Endodermal cell (in vitro differentiated cells): ENCODE results near the gene SECISBP2L. TPM values are rescaled to one million over a fixed set of nuclear protein-coding genes. Genes with fewer than 3 reads are reported as not detected.

ENCODE experiments used
- DNase-seq: peaks from one replicate; pipeline ENCODE4 v3.0.0-alpha.2; 2017
- H3K27ac ChIP-seq: 2 replicates; pipeline ENCODE4 v1.5.1; 2013; ENCODE audit warnings: mild to moderate bottlenecking, low read depth, low read length, moderate library complexity
- H3K27me3 ChIP-seq: 2 replicates; pipeline ENCODE4 v1.6.1; 2013; ENCODE audit warnings: mild to moderate bottlenecking, low read length, moderate library complexity; ENCODE audit not compliant: insufficient read depth, control insufficient read depth, poor library complexity, severe bottlenecking
- H3K36me3 ChIP-seq: 2 replicates; pipeline ENCODE4 v1.7.0; 2013; ENCODE audit warnings: mild to moderate bottlenecking, low read length, moderate library complexity; ENCODE audit not compliant: control insufficient read depth, insufficient read depth
- H3K4me1 ChIP-seq: one replicate; pipeline ENCODE4 v1.7.0; 2013; ENCODE audit warnings: low read length; ENCODE audit not compliant: control insufficient read depth, insufficient read depth
- H3K4me3 ChIP-seq: 2 replicates; pipeline ENCODE4 v1.5.1; 2013; ENCODE audit warnings: mild to moderate bottlenecking, low read length, moderate library complexity
- H3K9ac ChIP-seq: 2 replicates; pipeline ENCODE4 v1.6.1; 2013; ENCODE audit warnings: mild to moderate bottlenecking, low read length, moderate library complexity; ENCODE audit not compliant: poor library complexity, severe bottlenecking; ENCODE audit errors: extremely low read depth
- H3K9me3 ChIP-seq: 2 replicates; pipeline ENCODE4 v1.6.1; 2013; ENCODE audit warnings: mild to moderate bottlenecking, low read length, moderate library complexity; ENCODE audit not compliant: control insufficient read depth
- H3K27ac Mint-ChIP-seq: 2 replicates; pipeline ENCODE4 v1.8.0; 2020; ENCODE audit warnings: mixed read lengths
- H3K27me3 Mint-ChIP-seq: 2 replicates; pipeline ENCODE4 v1.8.0; 2021; ENCODE audit warnings: mild to moderate bottlenecking, mixed read lengths; ENCODE audit not compliant: insufficient read depth
- H3K36me3 Mint-ChIP-seq: 2 replicates; pipeline ENCODE4 v1.8.0; 2020; ENCODE audit warnings: low read depth, mixed read lengths
- H3K4me1 Mint-ChIP-seq: 2 replicates; pipeline ENCODE4 v1.8.0; 2020; ENCODE audit warnings: mixed read lengths
- H3K4me3 Mint-ChIP-seq: 2 replicates; pipeline ENCODE4 v1.8.0; 2020; ENCODE audit warnings: mild to moderate bottlenecking, moderate library complexity, mixed read lengths
- H3K9me3 Mint-ChIP-seq: 2 replicates; pipeline ENCODE4 v1.8.0; 2020; ENCODE audit warnings: mild to moderate bottlenecking, mixed read lengths
- WGBS, 2 experiments: methylation state at CpG; one replicate each; pipeline versions ENCODE4 v1.1.5 to v1.1.7; 2013; ENCODE audit warnings: missing lambda C conversion rate in 2 of 2, mixed read lengths in 1 of 2; ENCODE audit not compliant: insufficient coverage in 1 of 2, insufficient read length in 1 of 2; 5-methylcytosine and 5-hydroxymethylcytosine counted together
- total RNA-seq, 2 donors: library from RNA; stranded (reverse); fragmentation: NEBNext Ultra II Directional in 1 of 2; extraction: Animal tissue kit (Norgen Biotek cat#: 25700) in 1 of 2; gene quantifications; 2 replicates in 1 of 2; 3 replicates in 1 of 2; pipeline ENCODE4 v1.2.1, GENCODE V29; 2021
- TF ChIP-seq, protein P1 (sequence below): fragments of 200-600 bp; sonication (generic); conservative IDR thresholded peaks from 2 replicates; pipeline ENCODE4 v1.5.0; 2021; ENCODE audit warnings: antibody characterized with exemption, mild to moderate bottlenecking

The SECISBP2L gene
- total RNA-seq, 2 donors from 2014 or later, result 49.4 to 51.0 TPM

DNA sequence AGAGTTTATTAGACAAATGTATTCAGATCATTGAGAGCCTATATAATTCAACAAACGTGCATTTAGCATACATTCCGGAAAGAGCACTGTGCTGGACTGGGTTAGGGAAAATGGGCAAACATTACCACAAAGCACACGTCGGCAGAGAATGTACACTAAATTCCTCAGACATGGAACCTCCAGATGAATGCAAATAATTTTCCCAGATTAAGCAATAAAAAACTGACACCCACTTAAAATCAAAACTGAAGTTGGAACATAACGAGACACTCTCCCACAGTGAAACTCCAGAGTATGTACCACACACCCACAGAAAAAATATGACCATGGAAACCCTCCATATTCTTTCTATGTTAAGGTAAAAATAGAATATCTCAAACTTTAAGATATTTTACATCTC lies 4.8 kb downstream of the SECISBP2L start:
- Mint-ChIP-seq H3K9me3 (no peaks in the 10 kb centered on the region), H3K27me3 (no peaks in the 10 kb centered on the region), H3K4me1 (peaks cover 7% of the 10 kb centered on the region), H3K4me3 (no peak overlapping the region), H3K36me3 (peaks cover 18% of the 10 kb centered on the region), H3K27ac (no peak overlapping the region)
- H3K9me3 ChIP-seq, result peaks cover 4% of the 10 kb centered on the region
- H3K36me3 ChIP-seq, result peaks cover 21% of the 10 kb centered on the region
- DNase-seq, result no peak
- no peak overlapping the region for H3K27ac ChIP-seq
- H3K9ac ChIP-seq, result no peak overlapping the region
- no peaks in the 10 kb centered on the region for H3K4me1 ChIP-seq
- H3K27me3 ChIP-seq, result no peaks in the 10 kb centered on the region
- H3K4me3 ChIP-seq, result no peak overlapping the region
- TF ChIP-seq, protein P1, sequence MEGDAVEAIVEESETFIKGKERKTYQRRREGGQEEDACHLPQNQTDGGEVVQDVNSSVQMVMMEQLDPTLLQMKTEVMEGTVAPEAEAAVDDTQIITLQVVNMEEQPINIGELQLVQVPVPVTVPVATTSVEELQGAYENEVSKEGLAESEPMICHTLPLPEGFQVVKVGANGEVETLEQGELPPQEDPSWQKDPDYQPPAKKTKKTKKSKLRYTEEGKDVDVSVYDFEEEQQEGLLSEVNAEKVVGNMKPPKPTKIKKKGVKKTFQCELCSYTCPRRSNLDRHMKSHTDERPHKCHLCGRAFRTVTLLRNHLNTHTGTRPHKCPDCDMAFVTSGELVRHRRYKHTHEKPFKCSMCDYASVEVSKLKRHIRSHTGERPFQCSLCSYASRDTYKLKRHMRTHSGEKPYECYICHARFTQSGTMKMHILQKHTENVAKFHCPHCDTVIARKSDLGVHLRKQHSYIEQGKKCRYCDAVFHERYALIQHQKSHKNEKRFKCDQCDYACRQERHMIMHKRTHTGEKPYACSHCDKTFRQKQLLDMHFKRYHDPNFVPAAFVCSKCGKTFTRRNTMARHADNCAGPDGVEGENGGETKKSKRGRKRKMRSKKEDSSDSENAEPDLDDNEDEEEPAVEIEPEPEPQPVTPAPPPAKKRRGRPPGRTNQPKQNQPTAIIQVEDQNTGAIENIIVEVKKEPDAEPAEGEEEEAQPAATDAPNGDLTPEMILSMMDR, result no peak
- 96 to 100% methylated on average over 2 to 5 of the region's 5 CpGs for WGBS, 2 experiments

DNA sequence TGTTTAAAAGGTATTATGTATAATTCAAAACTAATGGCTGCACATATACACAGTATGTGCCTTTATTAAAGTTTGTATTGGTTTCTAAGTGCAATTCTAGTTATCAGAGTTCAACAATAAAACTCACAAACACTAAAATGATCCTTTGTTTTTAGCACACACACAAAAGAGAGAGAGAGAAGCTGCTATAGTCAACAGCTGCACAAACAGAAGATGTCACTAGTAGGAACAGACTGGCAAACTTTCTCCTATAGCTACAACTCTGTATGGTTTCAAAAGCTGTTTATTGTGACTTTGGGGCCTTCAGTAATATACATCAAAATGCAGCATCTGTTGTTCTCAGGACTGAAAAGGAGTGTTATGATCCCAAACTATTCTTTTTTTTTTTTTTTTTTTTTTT lies 6.1 kb downstream of the SECISBP2L start:
- no peak overlapping the region for H3K27ac Mint-ChIP-seq
- no peak overlapping the region for H3K9ac ChIP-seq
- H3K27me3 Mint-ChIP-seq, result no peaks in the 10 kb centered on the region
- peaks cover 32% of the 10 kb centered on the region for H3K36me3 ChIP-seq
- no peaks in the 10 kb centered on the region for H3K4me1 ChIP-seq
- TF ChIP-seq, protein P1, result no peak
- H3K4me3 Mint-ChIP-seq, result no peak overlapping the region
- H3K9me3 Mint-ChIP-seq, result no peaks in the 10 kb centered on the region
- H3K9me3 ChIP-seq, result peaks cover 4% of the 10 kb centered on the region
- H3K4me1 Mint-ChIP-seq, result peaks cover 11% of the 10 kb centered on the region
- no peaks in the 10 kb centered on the region for H3K27me3 ChIP-seq
- DNase-seq, result no peak
- no peak overlapping the region for H3K4me3 ChIP-seq
- H3K36me3 Mint-ChIP-seq, result peaks cover 23% of the 10 kb centered on the region
- no peak overlapping the region for H3K27ac ChIP-seq

DNA sequence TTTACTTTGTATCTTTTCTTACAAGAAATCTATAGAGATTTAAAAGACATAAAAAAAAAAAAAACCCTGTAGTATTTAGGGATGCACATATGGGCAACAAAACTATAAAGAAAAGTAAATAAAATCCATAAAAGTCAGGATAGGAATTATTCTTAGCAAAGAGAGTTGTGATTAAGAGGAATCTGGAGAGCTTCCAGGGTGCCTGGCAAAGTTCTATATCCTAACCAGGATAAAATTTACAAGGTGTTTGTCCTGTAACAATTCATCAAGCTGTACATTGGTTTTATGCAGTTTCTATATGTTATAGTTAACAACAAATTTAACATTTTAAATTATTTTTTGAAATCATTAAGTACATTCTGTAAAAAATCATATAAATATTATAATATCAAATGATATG lies 7.9 kb downstream of the SECISBP2L start:
- peaks cover 4% of the 10 kb centered on the region for H3K9me3 ChIP-seq
- Mint-ChIP-seq H3K9me3 (no peaks in the 10 kb centered on the region), H3K4me1 (peaks cover 12% of the 10 kb centered on the region), H3K27ac (no peak overlapping the region), H3K4me3 (no peak overlapping the region), H3K27me3 (no peaks in the 10 kb centered on the region), H3K36me3 (peaks cover 24% of the 10 kb centered on the region)
- no peak overlapping the region for H3K4me3 ChIP-seq
- no peak overlapping the region for H3K9ac ChIP-seq
- DNase-seq, result no peak
- TF ChIP-seq, protein P1, result no peak
- H3K4me1 ChIP-seq, result peaks cover 7% of the 10 kb centered on the region
- H3K27me3 ChIP-seq, result no peaks in the 10 kb centered on the region
- H3K27ac ChIP-seq, result no peak overlapping the region
- H3K36me3 ChIP-seq, result peaks cover 32% of the 10 kb centered on the region
